Psoas muscle (tissue), 8 donors: Measurements from ENCODE around the gene FAM25G. TPM values are rescaled to one million over a fixed set of nuclear protein-coding genes. Genes with fewer than 3 reads are reported as not detected.
"Not testable (repeated sequence)": the region's sequence is repeated elsewhere in the genome, so short reads cannot be mapped to it uniquely, and the experiment has no call there.

ENCODE experiments used
- ATAC-seq, 4 donors: fragments of 200-7000 bp; cut with Tn5 transposase; one replicate each; pipeline ENCODE4 v1.9.1; 2020; ENCODE audit warnings: moderate library complexity in 3 of 4, mild to moderate bottlenecking in 2 of 4
- DNase-seq, 2 donors: peaks; one replicate each; pipeline ENCODE4 v3.0.0-alpha.2; 2020
- H3K27ac ChIP-seq: fragments of 200-600 bp; one replicate; pipeline ENCODE4 v1.8.0; 2022
- H3K27me3 ChIP-seq, 3 donors: fragments of 200-600 bp in 1 of 3; one replicate each; pipeline versions ENCODE4 v1.6.1 to v1.8.0; 2013 to 2022; ENCODE audit warnings: low read length in 2 of 3, mild to moderate bottlenecking in 2 of 3, moderate library complexity in 1 of 3; ENCODE audit not compliant: insufficient read depth in 3 of 3
- H3K36me3 ChIP-seq, 2 donors: fragments of 200-600 bp in 1 of 2; one replicate each; pipeline versions ENCODE4 v1.6.1 to v1.8.0; 2013 to 2022; ENCODE audit warnings: low read depth in 1 of 2, mild to moderate bottlenecking in 1 of 2, moderate library complexity in 1 of 2; ENCODE audit not compliant: insufficient read depth in 1 of 2
- H3K4me1 ChIP-seq: fragments of 200-600 bp; one replicate; pipeline ENCODE4 v1.8.0; 2022
- H3K4me3 ChIP-seq: fragments of 200-600 bp; one replicate; pipeline ENCODE4 v1.8.0; 2022; ENCODE audit warnings: mild to moderate bottlenecking
- H3K9me3 ChIP-seq: fragments of 200-600 bp; one replicate; pipeline ENCODE4 v1.8.0; 2022
- WGBS, 3 donors: extraction: QIAGEN DNeasy Blood & Tissue Kit; methylation state at CpG; one replicate each; pipeline versions ENCODE4 v1.1.6 to v1.1.7; 2013; 5-methylcytosine and 5-hydroxymethylcytosine counted together
- intact Hi-C, 2 donors: fragments of 100-400 bp; cut with DNase I; formaldehyde crosslinking; loops; one replicate each; pipeline versions ENCODE4 v1.11.0 to v1.14.2; 2022
- polyA plus RNA-seq, 3 donors: library from polyadenylated mRNA; stranded (reverse); fragments of 200-250 nt; gene quantifications; one replicate each; pipeline ENCODE4 v1.2.3, GENCODE V29; 2013
- total RNA-seq, 4 donors: library from RNA; stranded (reverse); fragmentation: NEBNext Ultra II Directional in 2 of 4; extraction: Animal tissue kit (Norgen Biotek cat#: 25700) in 2 of 4; gene quantifications; one replicate each; pipeline versions ENCODE4 v1.2.1 to v1.2.4, GENCODE V29; 2021 to 2023
- donor health status: healthy with polysubstance abuse.
- donor health status: DM: no; HTN: no; CAD: no; lungs with moderate emphysema.
- donor health status: Bipolar disorder and iron deficiency.
- donor health status: healthy.
- donor health status: DM: yes; HTN: yes; CAD: no.
- donor health status: DM: no; HTN: no; CAD: no.
- donor health status: DM: no; HTN: no; CAD: no.
- donor health status: DM: yes; HTN: yes; CAD: no.

FAM25G gene
- total and polyA plus RNA-seq, 7 donors, result not detected

GRCh38 chr10:47481182-47481766, 10.2 kb downstream of the FAM25G start:
- H3K4me3 ChIP-seq, H3K27ac ChIP-seq, ATAC-seq, H3K9me3 ChIP-seq, intact Hi-C loops, H3K4me1 ChIP-seq, DNase-seq, H3K27me3 ChIP-seq, H3K36me3 ChIP-seq: not testable (repeated sequence)
- 63 to 65% (median 64%) methylated on average over 4 to 7 of the region's 10 CpGs for WGBS, 3 donors

- H3K4me1 ChIP-seq, DNase-seq, H3K27me3 ChIP-seq, ATAC-seq, H3K9me3 ChIP-seq, intact Hi-C loops, H3K27ac ChIP-seq, H3K36me3 ChIP-seq, H3K4me3 ChIP-seq: not testable (repeated sequence)
- no CpG with 5 or more reads among the region's 3 CpGs for WGBS, 3 donors
Measured at GRCh38 chr10:47480133-47480532, 11.4 kb downstream of the FAM25G start.

GRCh38 chr10:47478114-47478513, 13.4 kb downstream of the FAM25G start:
- H3K27me3 ChIP-seq, H3K36me3 ChIP-seq, H3K4me1 ChIP-seq, intact Hi-C loops, H3K9me3 ChIP-seq, H3K27ac ChIP-seq, H3K4me3 ChIP-seq, DNase-seq, ATAC-seq: not testable (repeated sequence)
- 68 to 81% (median 74%) methylated on average over 3 to 4 of the region's 5 CpGs for WGBS, 3 donors

GRCh38 chr10:47477078-47477477, 14.4 kb downstream of the FAM25G start:
- DNase-seq, H3K4me1 ChIP-seq, intact Hi-C loops, H3K9me3 ChIP-seq, H3K27me3 ChIP-seq, ATAC-seq, H3K27ac ChIP-seq, H3K4me3 ChIP-seq, H3K36me3 ChIP-seq: not testable (repeated sequence)
- WGBS, 3 donors, result 85 to 96% (median 92%) methylated on average over 7 to 9 of the region's 11 CpGs

- WGBS, 3 donors, result 81 to 96% (median 87%) methylated on average over 4 to 5 of the region's 5 CpGs
Measured at GRCh38 chr10:47475101-47475500, 16.4 kb downstream of the FAM25G start.

GRCh38 chr10:47473516-47473915, 18.0 kb downstream of the FAM25G start:
- H3K36me3 ChIP-seq, H3K27ac ChIP-seq, H3K4me3 ChIP-seq, H3K9me3 ChIP-seq, DNase-seq, H3K27me3 ChIP-seq, intact Hi-C loops, ATAC-seq, H3K4me1 ChIP-seq: not testable (repeated sequence)
- no CpG with 5 or more reads among the region's 7 CpGs for WGBS, 3 donors

More at GRCh38 chr10:47475101-47475500, 16.4 kb downstream of the FAM25G start:
- H3K9me3 ChIP-seq, H3K27ac ChIP-seq, intact Hi-C loops, H3K4me1 ChIP-seq, DNase-seq, H3K36me3 ChIP-seq, H3K27me3 ChIP-seq, ATAC-seq, H3K4me3 ChIP-seq: not testable (repeated sequence)

- H3K27ac ChIP-seq, H3K9me3 ChIP-seq, DNase-seq, intact Hi-C loops, ATAC-seq, H3K36me3 ChIP-seq, H3K4me3 ChIP-seq, H3K27me3 ChIP-seq, H3K4me1 ChIP-seq: not testable (repeated sequence)
- 60 to 100% methylated on average over 1 of the region's 3 CpGs; no CpG with 5 or more reads in 1 of the 3 donors for WGBS, 3 donors
Measured at GRCh38 chr10:47472647-47473046, 18.9 kb downstream of the FAM25G start.

GRCh38 chr10:47472072-47472471, 19.4 kb downstream of the FAM25G start:
- no CpG with 5 or more reads among the region's 5 CpGs for WGBS, 3 donors
- H3K4me3 ChIP-seq, ATAC-seq: not testable (repeated sequence)

GRCh38 chr10:47468731-47469528, 22.6 kb downstream of the FAM25G start:
- H3K4me3 ChIP-seq, intact Hi-C loops, H3K9me3 ChIP-seq, ATAC-seq, H3K27ac ChIP-seq, H3K36me3 ChIP-seq, H3K27me3 ChIP-seq, H3K4me1 ChIP-seq, DNase-seq: not testable (repeated sequence)
- 89 to 90% (median 90%) methylated on average over 11 to 15 of the region's 20 CpGs for WGBS, 3 donors

More at GRCh38 chr10:47472072-47472471, 19.4 kb downstream of the FAM25G start:
- intact Hi-C loops, H3K9me3 ChIP-seq, H3K4me1 ChIP-seq, H3K27ac ChIP-seq, H3K27me3 ChIP-seq, H3K36me3 ChIP-seq, DNase-seq: not testable (repeated sequence)

GRCh38 chr10:47467957-47468356, 23.5 kb downstream of the FAM25G start:
- WGBS, 3 donors, result 87 to 90% (median 87%) methylated on average over 3 to 5 of the region's 7 CpGs
- DNase-seq, result not testable (repeated sequence)

GRCh38 chr10:47467458-47467857, 24.0 kb downstream of the FAM25G start:
- WGBS, 3 donors, result 89 to 100% (median 96%) methylated on average over 1 to 5 of the region's 5 CpGs
- H3K27me3 ChIP-seq, H3K4me3 ChIP-seq, H3K36me3 ChIP-seq, ATAC-seq, H3K4me1 ChIP-seq, DNase-seq, intact Hi-C loops, H3K27ac ChIP-seq, H3K9me3 ChIP-seq: not testable (repeated sequence)

More at GRCh38 chr10:47467957-47468356, 23.5 kb downstream of the FAM25G start:
- H3K4me1 ChIP-seq, H3K27me3 ChIP-seq, H3K9me3 ChIP-seq, H3K36me3 ChIP-seq, intact Hi-C loops, ATAC-seq, H3K4me3 ChIP-seq, H3K27ac ChIP-seq: not testable (repeated sequence)
